GM23338 (cell line): ENCODE data around the gene NSF. TPM values are rescaled to one million over a fixed set of nuclear protein-coding genes. Genes with fewer than 3 reads are reported as not detected.

Experiments used
- ATAC-seq: fragments of 200-7000 bp; cut with Tn5 transposase; 3 replicates; pipeline ENCODE4 v1.9.1; 2020
- DNase-seq: peaks from one replicate; pipeline ENCODE4 v3.0.0-alpha.2; 2015; ENCODE audit warnings: low spot score
- H2AFZ ChIP-seq: fragments of 200-600 bp; sonication (generic); 2 replicates; pipeline ENCODE4 v1.8.0; 2016; ENCODE audit warnings: antibody characterized with exemption, mild to moderate bottlenecking, moderate library complexity
- H3F3A ChIP-seq: fragments of 200-600 bp; sonication (generic); replicated peaks from 2 replicates; pipeline ENCODE4 v1.8.0; 2017; ENCODE audit warnings: antibody characterized with exemption, mixed run types, low read depth
- H3K27ac ChIP-seq: fragments of 200-600 bp; sonication (generic); 2 replicates; pipeline ENCODE4 v1.6.1; 2016; ENCODE audit warnings: low read depth
- H3K27me3 ChIP-seq: fragments of 200-600 bp; sonication (generic); 2 replicates; pipeline ENCODE4 v1.8.0; 2016; ENCODE audit warnings: mild to moderate bottlenecking, mixed run types, moderate library complexity; ENCODE audit not compliant: insufficient read depth
- H3K36me3 ChIP-seq: fragments of 200-600 bp; sonication (generic); 2 replicates; pipeline ENCODE4 v1.8.0; 2016; ENCODE audit warnings: mild to moderate bottlenecking; ENCODE audit not compliant: insufficient read depth
- H3K4me1 ChIP-seq: fragments of 200-600 bp; sonication (generic); 2 replicates; pipeline ENCODE4 v1.8.0; 2016; ENCODE audit warnings: mild to moderate bottlenecking, moderate library complexity; ENCODE audit not compliant: insufficient read depth
- H3K4me2 ChIP-seq: fragments of 200-600 bp; sonication (generic); 2 replicates; pipeline ENCODE4 v1.7.1; 2017; ENCODE audit warnings: mixed run types
- H3K4me3 ChIP-seq: fragments of 200-600 bp; sonication (generic); 2 replicates; pipeline ENCODE4 v1.6.1; 2016; ENCODE audit warnings: mixed run types
- H3K79me2 ChIP-seq: fragments of 200-600 bp; sonication (generic); replicated peaks from 2 replicates; pipeline ENCODE4 v1.8.0; 2017; ENCODE audit warnings: mild to moderate bottlenecking; ENCODE audit not compliant: insufficient read depth
- H3K9me2 ChIP-seq: fragments of 200-600 bp; sonication (generic); 2 replicates; pipeline ENCODE4 v1.8.0; 2017; ENCODE audit not compliant: insufficient read depth
- H4K20me1 ChIP-seq: fragments of 200-600 bp; sonication (generic); replicated peaks from 2 replicates; pipeline ENCODE4 v1.8.0; 2017; ENCODE audit warnings: mild to moderate bottlenecking; ENCODE audit not compliant: insufficient read depth
- H3K27ac Mint-ChIP-seq: 2 replicates; pipeline ENCODE4 v1.8.0; 2020; ENCODE audit warnings: inconsistent platforms, mild to moderate bottlenecking, moderate library complexity, mixed read lengths
- H3K27me3 Mint-ChIP-seq: 3 replicates; pipeline ENCODE4 v1.8.0; 2022; ENCODE audit warnings: low read depth, mild to moderate bottlenecking, moderate library complexity, mixed read lengths, inconsistent platforms; ENCODE audit not compliant: insufficient read depth, poor library complexity
- H3K36me3 Mint-ChIP-seq: 3 replicates; pipeline ENCODE4 v1.8.0; 2021; ENCODE audit warnings: low read depth, mild to moderate bottlenecking, inconsistent platforms, moderate library complexity, mixed read lengths
- H3K4me1 Mint-ChIP-seq: 3 replicates; pipeline ENCODE4 v1.8.0; 2020; ENCODE audit warnings: mild to moderate bottlenecking, inconsistent platforms, mixed read lengths
- H3K4me3 Mint-ChIP-seq: 3 replicates; pipeline ENCODE4 v1.8.0; 2021; ENCODE audit warnings: moderate library complexity, mild to moderate bottlenecking, inconsistent platforms, mixed read lengths
- H3K9me3 Mint-ChIP-seq: 3 replicates; pipeline ENCODE4 v1.8.0; 2020; ENCODE audit warnings: moderate library complexity, mild to moderate bottlenecking, inconsistent platforms, mixed read lengths
- CREB1 ChIP-seq: fragments of 250-450 bp; sonication (Bioruptor Pico); IDR thresholded peaks from 2 replicates; pipeline ENCODE4 v1.5.0; 2020; ENCODE audit warnings: low read depth, mild to moderate bottlenecking, moderate library complexity
- CTCF ChIP-seq, 2 experiments: fragments of 200-600 bp in 1 of 2; sonication (generic) in 1 of 2; conservative IDR thresholded peaks; 2 replicates each; pipeline versions ENCODE4 v1.5.1 to v1.6.1; 2016 to 2017; ENCODE audit warnings: antibody characterized with exemption in 2 of 2, low read depth in 2 of 2, mild to moderate bottlenecking in 2 of 2, moderate library complexity in 1 of 2
- ETS1 ChIP-seq: IDR thresholded peaks from 2 replicates; pipeline ENCODE4 v1.6.1; 2016; ENCODE audit warnings: antibody characterized with exemption
- JUNB ChIP-seq: IDR thresholded peaks from one replicate; pipeline ENCODE4 v1.6.1; 2016; ENCODE audit warnings: antibody characterized with exemption; ENCODE audit not compliant: unreplicated experiment
- NANOG ChIP-seq: IDR thresholded peaks from 2 replicates; pipeline ENCODE4 v1.6.1; 2016; ENCODE audit warnings: antibody characterized with exemption, borderline replicate concordance
- REST ChIP-seq: IDR thresholded peaks from one replicate; pipeline ENCODE4 v1.6.1; 2018; ENCODE audit warnings: antibody characterized with exemption; ENCODE audit not compliant: unreplicated experiment
- STAT1 ChIP-seq: IDR thresholded peaks from one replicate; pipeline ENCODE4 v1.6.1; 2016; ENCODE audit warnings: antibody characterized with exemption; ENCODE audit not compliant: unreplicated experiment
- ZNF114 ChIP-seq: fragments of 250-450 bp; sonication (Bioruptor Pico); IDR thresholded peaks from 2 replicates; pipeline ENCODE4 v1.5.0; 2020; ENCODE audit warnings: mild to moderate bottlenecking, moderate library complexity
- ZNF331 ChIP-seq: fragments of 250-450 bp; sonication (Bioruptor Pico); IDR thresholded peaks from 2 replicates; pipeline ENCODE4 v1.5.0; 2020; ENCODE audit warnings: low read depth, mild to moderate bottlenecking, moderate library complexity
- ZNF462 ChIP-seq: fragments of 250-450 bp; sonication (Bioruptor Pico); IDR thresholded peaks from 2 replicates; pipeline ENCODE4 v1.5.0; 2020; ENCODE audit warnings: mild to moderate bottlenecking, moderate library complexity
- polyA plus RNA-seq: library from polyadenylated mRNA; unstranded; fragments of >200 nt; fragmentation: Nextera tagmentation; extraction: Ambion mirVana; gene quantifications from 2 replicates; pipeline ENCODE4 v1.2.1, GENCODE V29; 2016
- total RNA-seq: library from RNA; depleted of rRNA; stranded (reverse); fragments of >200 nt; shearing (Covaris generic); gene quantifications from 2 replicates; pipeline ENCODE4 v1.2.3, GENCODE V29; 2014

The NSF gene
- total and polyA plus RNA-seq, 2 experiments from 2014 or later: 12.5 to 26.5 TPM

- TF ChIP-seq CTCF (conservative IDR thresholded peaks at IDR 0.05; ENCODE audit: low read depth in 2 of 2): no peak
- TF ChIP-seq STAT1: no peak
- no peak for TF ChIP-seq CREB1 (CRISPR knock-in tag)
- no peak for TF ChIP-seq ETS1
- no peak for TF ChIP-seq ZNF114
- no peak for TF ChIP-seq REST
Observed at GRCh38 chr17:46788796-46789195, 198.3 kb downstream of the NSF start (continued).

GRCh38 chr17:46789610-46790009 lies 199.1 kb downstream of the NSF start:
- Histone ChIP-seq H3K79me2 (no peaks in the 10 kb centered on the region), H3K9me2 (no peaks in the 10 kb centered on the region), H3K4me2 (no peak overlapping the region), H3K4me3 (no peak overlapping the region), H3K4me1 (no peaks in the 10 kb centered on the region), H2AFZ (no peak overlapping the region), H3K27me3 (peaks cover 32% of the 10 kb centered on the region), H3F3A (0 out of 2 replicates have a peak, but pooled peaks cover 4% of the 10 kb centered on the region), H4K20me1 (no peaks in the 10 kb centered on the region), H3K27ac (no peak overlapping the region), H3K36me3 (no peaks in the 10 kb centered on the region)
- no peak for DNase-seq
- Mint-ChIP-seq H3K9me3 (peaks cover 10% of the 10 kb centered on the region; the same call in 2 of the 3 replicates), H3K4me1 (peaks cover 13% of the 10 kb centered on the region), H3K4me3 (no peak overlapping the region), H3K27ac (no peak overlapping the region), H3K36me3 (peaks cover 4% of the 10 kb centered on the region; the same call in 1 of the 3 replicates), H3K27me3 (peaks cover 40% of the 10 kb centered on the region)
- ATAC-seq: no peak
- no peak for TF ChIP-seq JUNB
- no peak for TF ChIP-seq CREB1 (CRISPR knock-in tag)
- TF ChIP-seq NANOG: no peak
- TF ChIP-seq ZNF114: no peak
- no peak for TF ChIP-seq ZNF462 (CRISPR knock-in tag)
- TF ChIP-seq CTCF (conservative IDR thresholded peaks at IDR 0.05; ENCODE audit: low read depth in 2 of 2): no peak
- no peak for TF ChIP-seq ZNF331 (CRISPR knock-in tag)
